ACC112 (cell line): ENCODE results near the gene ADPRHL1.
"Not testable (repeated sequence)": the region's sequence is repeated elsewhere in the genome, so short reads cannot be mapped to it uniquely, and the experiment has no call there.

Experiments used
- H2AFZ ChIP-seq: fragments of 200-600 bp; sonication (generic); one replicate; pipeline ENCODE4 v1.6.0; 2017; ENCODE audit warnings: antibody characterized with exemption, low read length; ENCODE audit not compliant: unreplicated experiment
- H3K27ac ChIP-seq: fragments of 200-600 bp; sonication (generic); 2 replicates; pipeline ENCODE4 v1.5.1; 2014; ENCODE audit warnings: low read depth, mild to moderate bottlenecking, antibody characterized with exemption, low read length, moderate library complexity
- H3K27me3 ChIP-seq: fragments of 200-600 bp; sonication (generic); 2 replicates; pipeline ENCODE4 v1.6.1; 2014; ENCODE audit warnings: mild to moderate bottlenecking, antibody characterized with exemption, low read length, moderate library complexity, mixed read lengths; ENCODE audit not compliant: insufficient read depth
- H3K36me3 ChIP-seq: fragments of 200-600 bp; sonication (generic); 2 replicates; pipeline ENCODE4 v1.6.1; 2016; ENCODE audit warnings: mild to moderate bottlenecking, antibody characterized with exemption, low read length, moderate library complexity, mixed read lengths; ENCODE audit not compliant: insufficient read depth
- H3K4me1 ChIP-seq: fragments of 200-600 bp; sonication (generic); one replicate; pipeline ENCODE4 v1.6.1; 2016; ENCODE audit warnings: low read length, mixed read lengths; ENCODE audit not compliant: insufficient read depth, unreplicated experiment, control insufficient read depth
- H3K4me3 ChIP-seq: fragments of 200-600 bp; sonication (generic); 2 replicates; pipeline ENCODE4 v1.5.1; 2014; ENCODE audit warnings: mild to moderate bottlenecking, low read depth, low read length
- H3K79me2 ChIP-seq: fragments of 200-600 bp; sonication (generic); one replicate; pipeline ENCODE4 v1.6.0; 2016; ENCODE audit warnings: low read length; ENCODE audit not compliant: control insufficient read depth, unreplicated experiment, insufficient read depth

ADPRHL1 gene

GRCh38 chr13:113476811-113477210, 23.5 kb upstream of the ADPRHL1 start:
- no peak overlapping the region for H2AFZ ChIP-seq
- H3K79me2 ChIP-seq = peaks cover 3% of the 10 kb centered on the region
- no peak overlapping the region for H3K4me3 ChIP-seq
- no peaks in the 10 kb centered on the region for H3K27me3 ChIP-seq
- H3K27ac ChIP-seq = no peak overlapping the region
- H3K36me3 ChIP-seq = peaks cover 39% of the 10 kb centered on the region
- no peaks in the 10 kb centered on the region for H3K4me1 ChIP-seq

GRCh38 chr13:113475911-113476310, 22.6 kb upstream of the ADPRHL1 start:
- H3K4me3 ChIP-seq = no peak overlapping the region
- H3K27ac ChIP-seq = no peak overlapping the region
- H3K27me3 ChIP-seq = no peaks in the 10 kb centered on the region
- H2AFZ ChIP-seq = no peak overlapping the region
- H3K36me3 ChIP-seq = peaks cover 42% of the 10 kb centered on the region
- H3K4me1 ChIP-seq = no peaks in the 10 kb centered on the region
- H3K79me2 ChIP-seq = peaks cover 3% of the 10 kb centered on the region

- no peak overlapping the region for H2AFZ ChIP-seq
- peaks cover 42% of the 10 kb centered on the region for H3K36me3 ChIP-seq
- H3K79me2 ChIP-seq = no peaks in the 10 kb centered on the region
- H3K4me1 ChIP-seq = no peaks in the 10 kb centered on the region
- no peak overlapping the region for H3K27ac ChIP-seq
- no peak overlapping the region for H3K4me3 ChIP-seq
- no peaks in the 10 kb centered on the region for H3K27me3 ChIP-seq
Observed at GRCh38 chr13:113475280-113475679, 22.0 kb upstream of the ADPRHL1 start.

GRCh38 chr13:113474179-113474578, 20.9 kb upstream of the ADPRHL1 start:
- no peaks in the 10 kb centered on the region for H3K4me1 ChIP-seq
- H3K27ac ChIP-seq = no peak overlapping the region
- H3K27me3 ChIP-seq = no peaks in the 10 kb centered on the region
- H3K4me3 ChIP-seq = no peak overlapping the region
- H2AFZ ChIP-seq = no peak overlapping the region
- peaks cover 2% of the 10 kb centered on the region for H3K79me2 ChIP-seq
- H3K36me3 ChIP-seq = peaks cover 31% of the 10 kb centered on the region

GRCh38 chr13:113472355-113473025, 19.2 kb upstream of the ADPRHL1 start:
- peaks cover 2% of the 10 kb centered on the region for H3K79me2 ChIP-seq
- no peak overlapping the region for H3K4me3 ChIP-seq
- no peak overlapping the region for H2AFZ ChIP-seq
- H3K4me1 ChIP-seq = no peaks in the 10 kb centered on the region
- H3K27ac ChIP-seq = no peak overlapping the region
- no peaks in the 10 kb centered on the region for H3K27me3 ChIP-seq
- H3K36me3 ChIP-seq = peaks cover 18% of the 10 kb centered on the region

- Histone ChIP-seq H3K4me1 (no peaks in the 10 kb centered on the region), H3K79me2 (peaks cover 2% of the 10 kb centered on the region), H3K27me3 (no peaks in the 10 kb centered on the region), H3K4me3 (no peak overlapping the region), H3K36me3 (peaks cover 12% of the 10 kb centered on the region), H2AFZ (no peak overlapping the region), H3K27ac (no peak overlapping the region)
Observed at GRCh38 chr13:113471844-113472243, 18.6 kb upstream of the ADPRHL1 start.

DNA sequence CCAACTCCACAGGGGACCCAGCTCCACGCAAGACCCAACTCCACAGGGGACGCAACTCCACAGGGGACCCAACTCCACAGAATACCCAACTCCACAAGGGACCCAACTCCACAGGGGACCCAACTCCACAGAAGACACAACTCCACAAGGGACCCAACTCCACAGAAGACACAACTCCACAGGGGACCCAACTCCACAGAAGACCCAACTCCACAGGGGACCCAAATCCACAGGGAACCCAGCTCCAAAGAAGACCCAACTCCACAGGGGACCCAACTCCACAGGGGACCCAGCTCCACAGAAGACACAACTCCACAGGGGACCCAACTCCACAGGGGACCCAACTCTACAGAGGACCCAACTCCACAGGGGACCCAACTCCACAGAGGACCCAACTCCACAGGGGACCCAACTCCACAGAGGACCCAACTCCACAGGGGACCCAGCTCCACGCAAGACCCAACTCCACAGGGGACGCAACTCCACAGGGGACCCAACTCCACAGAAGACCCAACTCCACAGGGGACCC, 17.4 kb upstream of the ADPRHL1 start:
- H3K36me3 ChIP-seq = peaks cover 11% of the 10 kb centered on the region
- H3K79me2 ChIP-seq, H3K27ac ChIP-seq: not testable (repeated sequence)

GRCh38 chr13:113470073-113470472, 16.8 kb upstream of the ADPRHL1 start:
- H3K36me3 ChIP-seq = peaks cover 11% of the 10 kb centered on the region
- no peak overlapping the region for H3K27ac ChIP-seq
- no peak overlapping the region for H3K4me3 ChIP-seq
- peaks cover 2% of the 10 kb centered on the region for H3K79me2 ChIP-seq
- no peaks in the 10 kb centered on the region for H3K27me3 ChIP-seq
- no peaks in the 10 kb centered on the region for H3K4me1 ChIP-seq
- no peak overlapping the region for H2AFZ ChIP-seq

More for the DNA sequence above, 17.4 kb upstream of the ADPRHL1 start:
- not testable (repeated sequence) for H3K4me3 ChIP-seq, H3K4me1 ChIP-seq, H2AFZ ChIP-seq, H3K27me3 ChIP-seq

DNA sequence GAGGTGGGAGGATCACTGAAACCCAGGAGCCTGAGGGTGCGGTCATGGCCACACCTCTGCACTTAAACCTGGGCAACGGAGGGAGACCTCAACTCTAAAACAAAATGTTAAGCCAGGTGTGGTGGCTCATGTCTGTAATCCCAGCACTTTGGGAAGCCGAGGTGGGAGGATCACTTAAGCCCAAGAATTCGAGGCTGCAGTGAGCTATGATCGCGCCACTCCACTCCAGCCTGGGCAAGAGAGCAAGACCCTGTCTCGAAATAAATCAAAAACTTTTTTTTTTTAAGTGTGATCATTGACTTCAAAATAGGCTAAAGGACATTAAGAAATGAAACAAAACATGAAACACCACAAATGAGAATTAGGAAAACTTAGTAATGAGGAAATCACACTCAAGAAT, 16.3 kb upstream of the ADPRHL1 start:
- no peaks in the 10 kb centered on the region for H3K27me3 ChIP-seq
- H3K4me3 ChIP-seq = no peak overlapping the region
- peaks cover 2% of the 10 kb centered on the region for H3K79me2 ChIP-seq
- H3K4me1 ChIP-seq = no peaks in the 10 kb centered on the region
- H3K27ac ChIP-seq = no peak overlapping the region
- peaks cover 11% of the 10 kb centered on the region for H3K36me3 ChIP-seq
- no peak overlapping the region for H2AFZ ChIP-seq

- H3K79me2 ChIP-seq = peaks cover 2% of the 10 kb centered on the region
- peaks cover 6% of the 10 kb centered on the region for H3K36me3 ChIP-seq
- no peak overlapping the region for H3K27ac ChIP-seq
- no peak overlapping the region for H2AFZ ChIP-seq
- H3K27me3 ChIP-seq = no peaks in the 10 kb centered on the region
- H3K4me1 ChIP-seq = no peaks in the 10 kb centered on the region
- no peak overlapping the region for H3K4me3 ChIP-seq
Observed at GRCh38 chr13:113468472-113469201, 15.3 kb upstream of the ADPRHL1 start.

- Histone ChIP-seq H3K4me1 (no peaks in the 10 kb centered on the region), H3K4me3 (no peak overlapping the region), H3K27me3 (no peaks in the 10 kb centered on the region), H3K36me3 (peaks cover 4% of the 10 kb centered on the region), H2AFZ (no peak overlapping the region), H3K79me2 (peaks cover 2% of the 10 kb centered on the region), H3K27ac (no peak overlapping the region)
Observed at GRCh38 chr13:113468029-113468428, 14.7 kb upstream of the ADPRHL1 start.
